AG08396 (cell line): Measurements from ENCODE around the gene PXYLP1.
A peak's percentile ranks its signal among the peaks of the same experiment; 100 is the strongest.

Source experiments
- DNase-seq: peaks from one replicate; pipeline ENCODE4 v3.0.0; 2012; ENCODE audit warnings: low spot score, mixed read lengths

The PXYLP1 gene

DNA sequence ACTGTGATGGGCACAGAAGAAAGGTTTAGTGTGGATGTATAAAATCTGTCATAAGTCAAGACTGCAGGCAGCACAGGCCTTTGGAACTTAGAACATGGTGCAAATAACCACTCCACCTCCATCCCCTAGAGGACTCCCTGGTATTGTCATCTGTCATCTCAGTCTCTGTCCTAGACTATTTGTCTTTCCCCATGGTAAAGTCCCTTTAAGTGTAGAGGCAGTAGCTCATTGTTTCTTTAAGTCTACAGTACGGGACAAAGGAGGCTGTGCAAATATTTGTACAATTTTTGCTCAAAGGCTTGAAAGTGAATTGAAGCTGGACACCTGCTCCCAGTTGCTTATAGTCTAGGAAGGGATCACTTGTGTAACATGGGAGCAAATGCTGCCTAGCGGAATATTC is 3.2 kb upstream of the PXYLP1 start:
- no peak for DNase-seq

DNA sequence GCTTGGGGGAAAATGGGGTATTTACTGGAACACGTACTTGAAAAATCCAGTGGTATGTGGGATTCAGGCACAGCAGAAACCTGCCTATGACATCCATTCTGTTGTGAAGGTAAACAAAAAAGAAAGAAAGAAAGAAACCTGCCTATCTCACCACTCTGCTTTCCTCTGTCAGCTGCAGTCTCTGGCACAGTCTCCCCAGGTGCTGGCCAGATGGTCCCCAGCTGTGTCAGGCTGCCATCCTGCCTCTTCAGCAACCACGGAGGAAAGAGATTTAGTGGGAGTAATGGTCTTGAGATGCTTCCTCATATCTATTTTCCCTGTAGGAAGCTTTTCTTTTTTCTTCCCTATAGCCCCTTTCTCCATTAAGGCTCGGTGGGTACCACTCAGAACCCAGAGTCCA is 2.5 kb upstream of the PXYLP1 start:
- DNase-seq = no peak

DNA sequence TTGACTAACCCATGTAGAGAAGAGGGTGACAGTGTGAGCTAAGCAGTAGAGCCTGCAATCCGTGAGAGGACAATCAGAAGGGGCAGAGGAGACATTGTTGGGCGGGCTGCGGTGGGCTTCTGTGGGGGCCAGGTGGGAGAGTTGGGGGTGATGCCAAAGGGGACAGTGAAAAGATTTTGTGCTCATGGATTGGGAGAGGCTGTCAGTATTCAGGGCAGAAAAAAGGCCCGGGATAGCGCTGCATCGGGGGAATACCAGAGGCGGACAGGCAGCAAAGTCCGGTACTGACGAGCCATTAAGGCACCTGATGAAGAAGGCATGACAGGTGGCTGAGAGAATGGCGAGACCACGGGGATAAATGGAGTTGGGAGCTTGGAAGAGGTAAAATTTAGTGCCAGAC is 1.3 kb upstream of the PXYLP1 start:
- DNase-seq = no peak

DNA sequence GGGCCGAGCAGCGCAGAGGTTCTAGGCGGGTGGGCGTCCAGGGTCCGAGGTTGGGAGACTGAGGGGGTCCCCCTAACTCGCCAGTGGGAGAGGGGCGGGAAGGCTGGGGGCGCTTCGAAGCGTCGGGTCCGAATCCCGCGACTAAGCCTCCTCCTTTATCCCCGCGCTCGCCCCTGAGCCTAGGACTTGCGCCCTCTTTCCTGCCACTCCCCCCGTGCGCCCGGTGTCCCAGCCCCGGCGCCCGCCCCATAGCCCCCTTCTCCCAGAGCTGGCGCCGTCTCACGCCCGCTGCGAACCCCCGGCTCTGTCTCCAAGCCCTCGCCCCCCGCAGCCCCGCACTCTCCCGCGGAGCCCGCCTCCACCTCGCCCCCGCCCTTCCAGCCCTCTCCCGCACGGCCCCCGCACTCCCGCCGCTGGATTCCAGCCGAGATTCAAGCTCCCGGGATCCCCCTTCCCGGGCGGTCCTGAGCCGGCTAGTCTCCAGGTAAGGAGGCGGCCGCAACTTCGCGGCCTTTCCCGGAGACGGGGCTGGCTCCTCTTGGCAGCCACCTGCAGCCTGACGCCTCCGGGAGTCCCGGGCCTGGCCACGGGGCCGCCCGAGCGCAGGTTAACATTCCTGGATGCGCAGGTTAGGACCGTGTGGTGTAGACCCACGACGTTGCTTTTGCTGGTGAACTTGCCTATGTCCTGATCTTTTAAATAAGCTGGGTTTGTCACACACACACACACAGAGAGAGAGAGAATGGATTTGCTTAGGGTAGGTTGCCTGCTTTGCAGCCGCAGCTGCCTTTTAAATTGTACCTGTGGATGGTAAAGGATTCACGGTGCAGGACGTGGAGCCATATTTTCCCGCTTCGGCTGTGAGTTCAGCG is 563 bp downstream of the PXYLP1 start:
- DNase-seq = peak; percentile 27

DNA sequence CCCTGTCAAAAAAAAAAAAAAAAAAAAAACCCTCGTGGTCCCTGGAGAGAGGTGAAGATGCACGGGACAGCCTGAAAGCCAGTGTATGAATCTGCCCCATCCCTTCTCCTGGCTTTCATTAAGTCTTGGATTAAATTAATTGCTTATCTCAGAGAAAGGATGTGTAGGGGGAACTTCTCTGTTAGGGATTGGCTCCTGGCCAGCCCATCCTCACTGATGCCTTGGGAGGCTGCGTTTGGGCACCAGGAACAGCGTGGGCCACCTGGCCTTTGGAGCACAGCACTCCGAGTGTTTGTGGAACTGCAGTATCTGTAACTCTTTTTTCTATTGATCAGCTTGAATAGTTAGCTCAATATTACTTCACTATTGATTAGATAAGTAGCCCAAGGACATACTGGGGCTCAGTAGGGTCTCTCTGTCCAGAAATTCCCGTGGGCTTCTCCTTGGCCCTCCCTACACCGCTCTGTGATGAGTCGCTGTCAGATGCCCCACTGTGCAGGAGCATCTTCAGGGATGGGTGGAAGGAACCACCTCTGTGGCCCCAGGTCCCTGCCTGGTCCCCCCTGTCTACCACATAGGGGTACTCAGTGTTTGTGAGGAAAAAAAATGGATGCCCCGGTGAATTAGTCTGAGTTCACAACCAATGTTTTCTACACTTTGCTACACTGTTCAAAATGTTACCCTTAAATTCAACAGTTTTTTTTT is 2.0 kb downstream of the PXYLP1 start:
- no peak for DNase-seq

DNA sequence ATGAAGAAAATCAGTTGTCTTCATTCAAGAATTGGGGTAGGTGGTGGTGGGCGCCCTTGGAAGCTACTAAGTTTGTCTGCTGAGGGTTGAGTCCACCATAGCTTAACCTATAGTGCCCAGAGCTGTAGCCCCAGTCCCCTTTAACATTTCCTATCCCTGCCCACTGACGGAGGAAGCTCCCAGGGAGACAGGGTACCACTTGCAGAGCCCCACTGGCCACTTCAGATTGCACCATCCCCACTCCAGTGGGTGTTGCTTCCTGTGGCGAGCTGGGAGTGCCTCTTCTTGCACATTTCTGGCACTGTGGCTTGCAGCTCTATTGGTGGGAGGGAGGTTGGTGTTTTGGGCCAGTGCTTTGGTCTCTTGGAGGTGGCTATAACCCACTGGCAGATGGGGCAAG is 2.7 kb downstream of the PXYLP1 start:
- no peak for DNase-seq

DNA sequence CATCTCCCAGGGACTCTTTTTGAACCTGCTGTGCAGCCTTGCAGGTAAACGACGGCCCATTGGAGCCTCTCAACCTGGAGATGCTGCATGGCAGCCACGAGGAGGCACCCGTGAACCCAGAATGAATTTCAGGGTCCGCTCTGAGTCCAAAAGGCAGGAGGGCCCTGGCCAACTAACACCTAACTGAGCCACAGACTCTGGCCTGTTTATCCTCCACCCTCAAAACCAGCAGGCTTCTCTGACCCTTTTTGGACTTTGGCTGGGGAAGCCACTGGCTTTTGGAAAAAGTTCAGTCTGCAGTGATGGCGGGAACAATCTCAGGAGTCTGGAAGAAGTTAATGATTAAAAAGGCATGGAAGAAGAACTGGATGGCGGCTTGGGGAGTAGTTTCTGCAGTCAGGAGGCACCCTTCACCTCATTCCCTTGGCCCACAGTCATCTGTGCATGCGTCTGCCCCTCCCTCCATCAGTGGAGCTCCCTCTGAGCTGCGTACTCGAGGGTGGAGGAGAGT is 4.1 kb downstream of the PXYLP1 start:
- no peak for DNase-seq

DNA sequence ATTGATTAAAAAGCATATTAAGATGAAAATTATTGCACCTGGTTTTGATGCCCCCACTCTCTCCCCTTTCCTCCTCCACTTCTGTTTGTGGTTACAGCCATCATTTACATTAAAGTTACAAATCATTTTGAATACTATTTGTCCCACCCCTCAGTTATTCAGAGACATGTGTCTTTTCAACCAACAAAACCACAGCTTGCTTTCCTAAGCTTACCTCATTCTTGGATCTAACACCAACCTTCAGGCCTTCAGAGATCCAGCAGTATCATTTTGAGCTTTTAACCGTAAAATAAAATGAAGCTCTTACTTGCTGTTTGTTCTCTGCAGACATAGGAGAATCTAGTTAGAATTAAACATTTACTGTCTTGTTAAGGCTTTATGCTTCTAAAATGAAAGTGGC is 4.7 kb downstream of the PXYLP1 start:
- DNase-seq = no peak

DNA sequence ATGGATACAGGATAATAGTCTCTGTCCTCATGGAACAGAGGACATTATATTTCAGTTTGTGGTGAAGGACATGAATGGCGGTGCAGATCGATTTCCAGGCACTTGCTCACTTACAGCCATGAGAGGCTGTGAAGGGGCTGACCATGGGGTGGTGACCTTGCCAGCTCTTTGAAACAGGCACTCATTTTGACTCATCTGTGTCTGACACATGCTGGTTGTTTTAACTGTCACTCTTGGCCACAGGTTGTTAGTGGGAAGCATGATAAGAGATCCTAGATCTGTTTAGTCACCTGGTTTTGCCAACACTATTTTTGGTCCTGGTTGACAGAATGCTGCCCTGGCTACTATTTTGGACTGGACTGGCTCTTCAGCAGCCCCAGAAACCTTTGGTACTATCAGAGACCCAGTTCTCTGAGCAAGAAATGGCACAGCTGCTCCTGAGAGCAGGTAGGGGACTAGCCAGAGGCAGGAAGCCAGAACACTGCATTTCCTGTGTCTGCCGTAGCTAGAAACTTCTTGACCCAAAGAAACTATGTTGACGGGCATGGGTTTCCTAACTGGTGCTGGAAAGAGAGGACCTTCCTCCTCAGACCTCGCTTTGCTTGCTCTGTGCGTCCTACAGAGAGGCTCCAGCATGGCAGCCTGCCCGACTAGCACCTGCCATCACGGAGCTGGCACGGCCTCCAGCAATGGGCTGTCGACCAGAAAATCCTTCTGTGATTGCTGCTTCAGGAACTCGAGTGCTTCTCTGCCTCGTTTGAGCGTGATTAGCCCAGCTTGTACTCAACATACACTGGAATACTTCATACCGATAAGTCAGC is 6.3 kb downstream of the PXYLP1 start:
- no peak for DNase-seq

DNA sequence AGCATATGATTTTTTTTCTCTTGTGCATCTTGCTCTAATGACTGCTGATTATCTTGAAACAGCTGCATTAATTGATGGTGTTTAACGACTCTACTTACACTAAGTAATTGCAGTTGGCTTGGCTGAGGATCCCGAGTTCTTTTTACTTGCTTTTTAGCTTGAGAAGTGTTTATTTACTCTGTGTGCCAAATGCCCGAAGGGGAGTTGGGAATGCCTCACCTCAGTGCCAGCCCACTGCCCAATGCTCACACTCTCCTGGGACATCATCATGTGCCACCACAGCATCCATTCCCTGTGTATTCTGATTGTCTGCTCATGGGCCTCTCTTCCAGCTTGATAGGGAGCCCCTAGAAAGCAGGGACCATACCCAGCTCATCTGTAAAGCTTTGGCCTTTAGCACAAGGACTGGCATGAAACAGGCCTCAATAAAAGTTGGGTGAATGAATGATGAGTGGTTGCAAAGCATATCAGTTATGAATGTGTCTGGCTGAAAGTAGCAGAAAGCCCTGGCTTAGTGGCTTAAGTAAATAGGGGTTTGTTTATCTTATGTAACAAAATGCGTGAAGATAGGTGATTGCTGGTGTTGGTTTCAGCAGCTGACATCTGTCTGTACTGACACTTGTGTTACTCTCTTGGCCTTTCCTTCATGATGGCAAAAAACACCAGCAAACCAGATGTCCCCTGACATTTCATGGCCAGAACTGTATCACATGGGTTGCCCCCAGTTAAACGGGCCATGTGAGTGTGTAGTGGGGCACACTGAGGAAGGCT is 8.1 kb downstream of the PXYLP1 start:
- no peak for DNase-seq

DNA sequence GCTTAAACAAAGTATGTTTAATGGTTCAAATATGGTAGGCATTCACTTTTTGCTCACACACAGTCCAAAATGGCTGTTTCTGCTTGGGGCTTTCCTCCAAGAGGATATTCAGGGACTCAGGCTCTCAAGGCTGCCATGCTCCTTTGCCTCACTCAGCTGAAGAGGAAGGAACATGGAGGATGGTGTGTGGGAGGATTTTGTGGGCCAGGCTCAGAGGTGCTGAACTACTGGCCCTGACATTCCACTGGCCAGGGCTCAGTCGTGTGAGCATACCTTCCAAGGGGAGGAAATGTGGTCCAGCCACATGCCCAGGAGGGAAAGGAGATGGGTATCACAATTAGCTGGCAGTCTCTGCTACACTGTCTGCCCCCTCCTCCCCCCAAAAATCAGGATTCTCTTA is 8.7 kb downstream of the PXYLP1 start:
- DNase-seq = no peak

DNA sequence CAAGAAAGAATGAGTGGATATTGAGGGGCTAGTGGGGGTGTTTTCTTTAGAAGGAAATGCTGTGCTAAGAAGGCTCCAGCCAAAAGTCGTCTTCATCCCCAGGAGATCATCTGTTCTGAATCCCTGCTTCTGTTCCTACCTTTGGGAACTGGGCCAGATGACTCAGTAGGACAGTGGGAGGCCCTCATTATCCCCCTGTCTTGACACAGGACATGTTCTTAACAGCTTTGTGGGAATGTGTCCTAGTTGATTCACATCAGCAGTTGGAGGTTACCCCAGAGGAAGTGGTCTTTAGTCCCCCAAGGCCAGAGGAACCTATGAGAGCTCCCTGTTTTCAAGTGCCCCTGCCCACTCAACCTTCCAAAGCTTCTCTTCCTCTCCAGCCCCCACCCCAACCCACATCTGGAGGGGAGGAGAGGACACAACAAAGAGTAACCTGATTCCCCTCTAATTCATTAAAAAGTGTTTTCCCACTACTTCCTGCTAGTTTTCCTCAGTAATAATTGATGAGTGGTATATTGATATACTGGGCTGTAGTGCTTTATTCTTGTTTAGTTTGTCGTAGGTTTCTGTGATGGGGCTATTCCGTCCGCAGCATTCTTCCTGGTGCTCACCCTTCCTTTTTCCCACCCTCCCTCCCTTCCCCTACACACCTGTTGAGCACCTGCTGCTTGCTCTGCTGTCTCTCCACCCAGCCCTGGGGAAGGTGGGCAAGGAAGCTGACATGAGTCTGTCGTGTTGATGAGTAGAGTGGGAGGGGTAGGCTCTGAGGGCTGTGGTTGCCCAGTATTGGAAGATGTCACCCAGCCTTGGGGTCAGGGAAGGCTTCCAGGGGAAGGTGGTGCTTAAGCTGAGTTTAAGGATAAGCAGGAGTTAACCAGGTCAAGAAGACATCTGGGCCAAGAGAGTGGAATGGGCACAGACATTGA is 9.3 kb downstream of the PXYLP1 start:
- DNase-seq = no peak

DNA sequence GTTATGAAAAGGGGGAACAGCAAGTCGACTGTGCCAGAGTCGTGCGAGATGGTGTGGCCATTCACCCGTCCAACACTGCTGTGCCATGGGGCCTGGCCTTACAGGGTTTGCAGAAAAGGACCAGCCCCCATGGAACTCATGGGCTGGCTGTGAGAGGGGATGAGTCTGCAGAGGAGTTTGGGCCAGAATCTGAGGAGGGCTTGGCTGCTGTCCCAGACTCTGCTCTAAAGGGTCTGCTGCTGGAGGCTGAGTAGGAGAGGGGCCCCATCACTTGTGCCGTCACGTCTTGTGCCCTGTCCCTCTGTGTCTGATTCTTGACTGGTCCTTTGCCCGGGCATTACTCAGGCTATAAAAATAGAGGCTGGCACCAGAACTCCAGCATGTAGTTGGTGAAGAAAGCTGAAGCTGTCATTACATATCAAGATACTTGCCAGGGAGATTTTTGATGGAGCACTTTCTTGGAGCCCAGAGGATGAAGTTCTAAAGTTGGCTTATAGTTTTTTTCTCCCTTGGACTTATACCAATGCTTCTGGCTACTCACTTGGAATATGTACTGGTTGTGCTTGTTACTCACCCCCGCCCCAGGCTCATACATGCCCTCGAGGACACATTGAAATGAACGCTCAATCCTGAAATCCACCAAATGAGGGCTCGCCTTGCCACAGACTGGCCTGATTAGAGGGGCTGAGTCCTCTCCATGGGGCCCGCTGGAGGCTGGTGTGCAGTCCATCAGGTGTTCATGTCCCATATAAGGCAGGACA is 10.2 kb downstream of the PXYLP1 start:
- DNase-seq = peak; percentile 25

DNA sequence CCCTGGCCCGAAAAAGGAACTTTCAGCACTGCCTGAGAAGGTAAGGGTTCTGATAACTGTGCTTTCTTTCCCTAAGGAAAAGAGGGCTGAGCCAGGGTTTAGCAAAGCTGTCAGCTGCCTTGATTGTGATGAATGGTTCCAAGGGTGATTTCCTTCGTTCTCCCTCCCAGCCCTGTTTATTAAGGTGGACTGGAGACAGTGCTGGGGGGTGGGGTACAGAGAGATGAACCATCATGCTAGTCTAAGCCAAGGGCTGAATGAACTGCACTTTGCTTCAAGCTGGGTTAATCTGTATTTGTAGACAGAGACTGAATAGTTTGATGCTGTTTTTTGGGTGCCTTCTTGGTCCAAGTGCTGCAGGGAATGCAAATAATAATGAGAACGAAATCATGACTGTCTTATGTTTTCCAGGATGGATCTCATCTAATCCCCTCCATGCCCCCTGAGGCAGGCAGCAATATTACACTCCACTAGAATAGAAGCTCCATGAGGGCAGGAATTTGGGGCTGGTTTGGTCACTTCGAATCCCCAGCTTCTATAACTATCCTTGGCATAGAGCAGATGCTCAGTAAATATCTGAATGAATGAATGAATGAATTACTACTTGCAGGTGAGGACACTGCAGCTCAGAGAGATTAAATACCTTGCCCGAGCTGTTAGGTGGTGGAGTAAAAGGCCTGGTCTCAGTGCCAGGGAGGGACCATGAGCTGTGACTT is 10.9 kb downstream of the PXYLP1 start:
- no peak for DNase-seq

DNA sequence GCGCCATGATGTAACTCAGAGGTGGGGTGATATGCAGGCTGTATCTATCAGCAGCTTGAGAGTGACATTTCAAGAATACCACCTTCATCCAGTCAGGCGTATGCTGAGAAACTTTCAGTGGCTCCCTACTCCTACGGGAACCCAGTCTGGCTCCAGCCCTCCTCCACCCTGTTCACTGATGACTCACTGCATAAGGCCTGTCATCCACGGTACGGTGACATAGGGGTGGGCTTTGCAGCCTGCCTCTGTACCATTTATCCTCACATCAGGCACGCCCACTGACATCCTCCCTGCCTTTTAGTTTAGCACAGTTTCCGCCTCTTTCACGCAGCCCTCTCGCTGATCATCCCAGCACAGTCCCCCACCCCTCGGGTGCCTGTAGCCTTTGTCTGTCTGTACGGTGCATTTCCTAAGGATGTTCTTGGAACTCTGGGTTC is 11.7 kb downstream of the PXYLP1 start:
- DNase-seq = no peak

DNA sequence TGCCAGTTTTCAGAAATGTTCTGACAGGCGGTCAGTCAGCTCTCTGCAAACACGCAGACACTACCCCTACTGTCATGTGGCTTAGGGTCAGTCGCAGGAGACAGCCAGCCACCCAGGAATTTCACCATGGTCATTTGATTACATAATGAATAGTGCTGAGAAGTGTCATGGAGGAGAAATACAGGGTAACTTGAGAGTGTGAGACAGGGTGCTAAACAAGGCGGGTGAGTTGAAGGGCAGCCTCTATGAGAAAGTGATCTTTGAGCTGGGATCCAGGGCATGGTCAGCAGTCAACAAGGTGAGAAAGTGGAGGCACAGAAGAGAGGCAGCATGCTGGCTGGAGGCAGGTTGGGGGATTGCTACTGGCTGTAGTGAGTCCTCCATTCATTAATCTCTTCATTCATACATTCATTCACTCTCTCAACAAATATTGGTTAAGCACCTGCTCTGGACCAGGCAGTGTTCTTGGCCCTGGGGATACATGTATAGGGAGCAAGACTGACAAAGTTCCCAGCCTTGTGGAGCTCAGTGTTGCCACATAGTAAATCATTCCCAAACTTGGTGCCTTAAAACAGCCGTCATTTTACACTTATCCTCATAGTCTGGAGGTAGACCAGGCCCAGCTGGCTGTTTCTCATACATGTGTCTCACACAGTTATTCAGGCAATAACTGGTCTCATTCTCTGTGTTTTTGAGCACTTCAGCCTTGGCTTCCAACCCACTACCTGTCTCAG is 14.8 kb downstream of the PXYLP1 start:
- no peak for DNase-seq

DNA sequence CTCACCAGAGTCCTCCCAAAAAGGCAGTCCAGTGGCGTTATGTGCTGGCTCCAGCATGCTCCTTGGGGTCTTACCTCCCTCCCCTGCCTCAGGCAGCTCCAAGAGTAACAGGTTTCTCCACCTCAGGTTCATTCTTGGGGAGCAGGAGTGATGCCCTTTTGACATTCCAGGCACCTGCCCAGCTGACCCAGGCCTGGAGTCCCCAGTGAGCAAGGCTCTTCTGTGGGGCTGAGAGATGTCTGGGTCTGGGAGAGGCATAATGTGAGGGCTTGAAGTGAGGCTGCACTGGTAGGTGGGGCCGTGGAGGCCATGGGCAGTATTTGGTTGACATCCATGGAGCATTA is 15.3 kb downstream of the PXYLP1 start:
- no peak for DNase-seq

DNA sequence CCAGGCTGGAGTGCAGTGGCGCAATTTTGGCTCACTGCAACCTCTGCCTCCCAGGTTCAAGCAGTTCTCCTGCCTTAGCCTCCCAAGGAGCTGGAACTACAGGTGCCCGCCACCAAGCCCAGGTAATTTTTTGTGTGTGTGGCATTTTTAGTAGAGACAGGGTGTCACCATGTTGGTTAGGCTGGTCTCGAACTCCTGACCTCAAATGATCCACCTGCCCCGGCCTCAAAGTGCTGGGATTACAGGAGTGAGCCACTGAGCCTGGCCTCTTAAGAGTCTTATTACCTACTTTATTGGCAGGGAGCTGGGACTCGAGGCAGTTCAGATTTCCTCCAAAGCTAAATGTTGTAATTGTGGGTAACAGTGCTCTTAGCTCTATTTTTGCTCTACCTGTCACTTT is 16.4 kb downstream of the PXYLP1 start:
- no peak for DNase-seq

DNA sequence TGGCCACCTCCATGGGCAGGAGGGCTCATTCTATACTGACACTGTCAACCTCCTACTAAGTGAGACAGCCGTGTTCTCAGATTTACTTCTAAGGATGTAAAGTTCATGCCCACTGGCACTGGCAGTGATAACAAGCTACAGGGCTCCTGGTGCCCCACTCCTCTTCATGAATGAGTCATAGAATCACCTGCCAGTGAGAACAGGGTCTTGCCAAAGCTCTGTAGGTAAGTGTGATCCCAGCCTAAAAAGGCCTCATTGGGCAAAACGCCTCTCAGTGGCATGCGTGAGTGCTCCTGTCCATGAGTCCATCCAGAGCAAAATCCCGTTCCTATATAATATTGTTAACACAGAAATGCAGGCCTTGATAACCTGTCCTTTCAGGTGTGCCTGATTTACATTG is 17.4 kb downstream of the PXYLP1 start:
- no peak for DNase-seq
